Kidney (tissue), 14 donors: ENCODE measurements around the gene PARVG. TPM values are rescaled to one million over a fixed set of nuclear protein-coding genes. Genes with fewer than 3 reads are reported as not detected.

Experiments used
- DNase-seq, 5 donors: peaks; one replicate each; pipeline ENCODE4 v3.0.0-alpha.2; 2013 to 2020
- FAIRE-seq: peaks from 2 replicates; lab custom pipeline; 2012; peaks lifted over from hg19 to GRCh38; lab: Jason Lieb, UNC
- H3K27ac ChIP-seq, 2 donors: one replicate each; pipeline ENCODE4 v1.7.0; 2013; ENCODE audit warnings: low read depth in 2 of 2, low read length in 2 of 2, inconsistent platforms in 1 of 2
- H3K27me3 ChIP-seq: one replicate; pipeline ENCODE4 v1.7.1; 2013; ENCODE audit warnings: low read length, inconsistent platforms; ENCODE audit not compliant: control insufficient read depth, insufficient read depth
- H3K36me3 ChIP-seq, 3 donors: one replicate each; pipeline versions ENCODE4 v1.7.0 to v1.7.1; 2013; ENCODE audit warnings: low read length in 3 of 3, control low read depth in 1 of 3, inconsistent platforms in 1 of 3; ENCODE audit not compliant: insufficient read depth in 3 of 3, control insufficient read depth in 2 of 3
- H3K4me1 ChIP-seq, 3 donors: one replicate each; pipeline versions ENCODE4 v1.7.0 to v1.7.1; 2013; ENCODE audit warnings: low read length in 3 of 3, inconsistent platforms in 1 of 3, low read depth in 1 of 3; ENCODE audit not compliant: control insufficient read depth in 2 of 3, insufficient read depth in 2 of 3
- H3K4me3 ChIP-seq, 3 donors: one replicate each; pipeline versions ENCODE4 v1.7.0 to v1.8.1; 2013; ENCODE audit warnings: low read length in 3 of 3, control low read depth in 1 of 3, inconsistent platforms in 1 of 3
- H3K9ac ChIP-seq, 3 donors: one replicate each; pipeline versions ENCODE4 v1.7.0 to v1.7.1; 2013; ENCODE audit warnings: low read length in 3 of 3, control low read depth in 1 of 3, inconsistent platforms in 1 of 3
- H3K9me3 ChIP-seq, 3 donors: one replicate each; pipeline versions ENCODE4 v1.7.0 to v1.7.1; 2013; ENCODE audit warnings: low read length in 3 of 3, control low read depth in 1 of 3, inconsistent platforms in 1 of 3; ENCODE audit not compliant: control insufficient read depth in 2 of 3, insufficient read depth in 1 of 3
- CTCF ChIP-seq: IDR thresholded peaks from 3 replicates; pipeline ENCODE4 v1.5.1; 2012; ENCODE audit warnings: mild to moderate bottlenecking, moderate library complexity, borderline replicate concordance; ENCODE audit not compliant: insufficient read depth; ENCODE audit errors: extremely low read depth
- intact Hi-C: fragments of 100-400 bp; cut with DNase I; formaldehyde crosslinking; loops from one replicate; pipeline ENCODE4 v1.11.1; 2022
- polyA plus RNA-seq: library from polyadenylated mRNA; stranded (reverse); fragments of 350-450 nt; fragmentation: Illumina TruSeq; extraction: RNeasy Lipid Tissue Mini Kit (QIAGEN cat#74804); gene quantifications from one replicate; pipeline ENCODE4 v1.2.3, GENCODE V29; 2014; ENCODE audit warnings: low read depth, low replicate concordance; ENCODE audit not compliant: insufficient read depth
- total RNA-seq: library from RNA; stranded (reverse); fragmentation: NEBNext Ultra II Directional; extraction: Animal tissue kit (Norgen Biotek cat#: 25700); gene quantifications from one replicate; pipeline ENCODE4 v1.2.1, GENCODE V29; 2021
- donor health status: control.
- donor health status: control.
- donor health status: control.
- donor health status: control.
- donor health status: control.
- donor health status: DM: yes; HTN: yes; CAD: no.
- donor health status: Normal renal cell carcinoma (clear cell type).

PARVG gene
- total and polyA plus RNA-seq, 2 donors from 2014 or later, result 2.5 to 20.9 TPM

DNA sequence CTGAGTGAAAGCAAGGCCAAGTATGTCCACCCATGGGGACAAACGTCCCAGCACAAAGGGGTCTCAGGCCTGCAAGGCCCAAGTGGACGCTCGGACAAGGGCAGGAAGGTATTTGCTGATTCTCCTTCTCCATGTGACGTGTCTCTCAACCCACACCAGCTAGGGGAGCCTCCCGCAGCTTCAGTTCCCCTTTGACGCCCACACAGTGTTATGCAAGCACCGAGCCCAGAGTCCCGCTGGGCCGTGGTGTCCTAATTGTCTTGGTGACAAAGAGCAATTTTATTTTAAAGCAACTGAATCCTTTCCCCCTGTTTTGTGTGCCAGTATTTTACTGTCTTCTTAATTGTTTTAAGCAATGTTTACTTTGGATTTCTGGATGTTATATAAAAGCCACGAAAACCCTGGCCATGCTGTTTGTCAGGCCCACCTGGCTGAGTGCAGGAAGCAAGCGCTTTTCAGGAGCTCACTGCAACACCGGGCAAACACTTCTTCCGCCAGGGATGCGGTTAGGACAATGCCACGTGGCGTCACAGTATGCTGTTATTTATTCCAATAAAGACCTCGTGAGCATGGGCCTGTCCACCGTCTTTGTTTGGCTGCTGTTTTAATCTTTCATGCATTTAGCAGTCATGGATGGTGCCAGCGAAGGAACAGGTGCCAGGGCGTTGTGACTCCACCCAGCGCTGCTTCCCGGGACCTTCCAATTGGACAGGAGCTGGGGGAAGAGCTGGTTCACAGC is 8.2 kb upstream of the PARVG start:
- H3K4me3 ChIP-seq, result no peak overlapping the region

DNA sequence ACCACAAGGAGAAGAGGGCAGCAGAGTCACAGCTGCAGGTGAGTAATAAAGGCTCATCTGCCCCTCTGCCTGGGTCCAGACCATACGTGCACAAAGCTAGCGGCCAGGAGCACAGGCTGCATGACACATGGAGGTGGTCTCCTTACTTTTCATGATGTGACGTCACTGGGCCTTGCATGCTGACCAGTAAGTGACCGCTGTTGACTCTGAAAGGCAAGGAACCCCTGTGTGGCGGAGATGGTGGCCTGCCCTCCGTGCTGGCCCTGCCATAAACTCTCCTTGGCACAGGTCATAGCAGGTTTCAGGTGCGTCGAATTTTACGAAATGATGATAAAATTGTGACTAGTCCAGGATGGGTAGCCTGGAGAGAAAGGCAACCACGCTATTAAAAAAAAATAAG is 7.6 kb upstream of the PARVG start:
- Histone ChIP-seq H3K9me3 (no peaks in the 10 kb centered on the region), H3K27ac (no peak overlapping the region), H3K27me3 (no peaks in the 10 kb centered on the region), H3K4me3 (no peak overlapping the region), H3K9ac (no peak overlapping the region), H3K4me1 (no peaks in the 10 kb centered on the region), H3K36me3 (no peaks in the 10 kb centered on the region)
- no peak for TF ChIP-seq CTCF
- FAIRE-seq (no peak), DNase-seq (no peak)
- intact Hi-C loops, result no loop called here

More for the DNA sequence above, 8.2 kb upstream of the PARVG start:
- no peaks in the 10 kb centered on the region for H3K27me3 ChIP-seq
- no peak overlapping the region for H3K27ac ChIP-seq
- H3K9me3 ChIP-seq, result no peaks in the 10 kb centered on the region
- intact Hi-C loops, result no loop called here
- peak in 1 of 5 donors; percentile 77 for DNase-seq
- no peak for TF ChIP-seq CTCF
- no peak overlapping the region for H3K9ac ChIP-seq
- H3K4me1 ChIP-seq, result no peaks in the 10 kb centered on the region
- H3K36me3 ChIP-seq, result no peaks in the 10 kb centered on the region
- no peak for FAIRE-seq

DNA sequence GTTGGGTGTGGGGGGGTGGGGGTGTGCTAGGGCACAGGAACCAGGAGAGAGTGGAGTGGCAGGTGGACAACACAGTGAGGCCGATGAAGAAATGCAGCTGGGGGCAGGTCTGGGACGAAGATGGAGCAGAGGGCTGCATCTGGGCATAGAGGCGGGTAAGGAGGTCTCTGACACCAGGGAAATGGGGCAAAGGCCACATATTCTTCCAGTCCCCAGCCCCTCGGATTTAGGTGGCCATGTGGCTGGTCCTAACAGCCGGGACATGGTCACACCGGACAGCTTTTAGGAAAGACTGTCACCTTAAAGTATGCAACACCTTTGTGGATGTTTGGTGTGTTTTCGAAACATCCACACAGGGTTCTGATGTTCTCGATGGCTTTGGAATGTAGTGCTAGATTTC is 5.0 kb upstream of the PARVG start:
- Histone ChIP-seq H3K4me1 (no peaks in the 10 kb centered on the region), H3K9me3 (no peaks in the 10 kb centered on the region), H3K4me3 (no peak overlapping the region), H3K36me3 (no peaks in the 10 kb centered on the region), H3K9ac (no peak overlapping the region), H3K27me3 (no peaks in the 10 kb centered on the region), H3K27ac (no peak overlapping the region)
- DNase-seq (no peak), FAIRE-seq (no peak)
- intact Hi-C loops, result no loop called here
- TF ChIP-seq CTCF, result no peak
